GM03348 (cell line): ENCODE measurements around the gene MOGAT1.
"Not testable (repeated sequence)": the region's sequence is repeated elsewhere in the genome, so short reads cannot be mapped to it uniquely, and the experiment has no call there.

Source experiments
- DNase-seq: peaks from one replicate; pipeline ENCODE4 v3.0.0; 2012; ENCODE audit warnings: low spot score

MOGAT1 gene

GRCh38 chr2:222739939-222740338, 68.5 kb downstream of the MOGAT1 start:
- DNase-seq, result no peak

GRCh38 chr2:222743251-222743812, 71.9 kb downstream of the MOGAT1 start:
- no peak for DNase-seq

GRCh38 chr2:222745836-222746559, 74.5 kb downstream of the MOGAT1 start:
- DNase-seq, result no peak

GRCh38 chr2:222747526-222748160, 76.2 kb downstream of the MOGAT1 start:
- DNase-seq, result no peak

- no peak for DNase-seq
These were observed 79.1 kb downstream of the MOGAT1 start for GRCh38 chr2:222750533-222750932.

- no peak for DNase-seq
These were observed 79.8 kb downstream of the MOGAT1 start for GRCh38 chr2:222751238-222751637.

GRCh38 chr2:222751821-222752719, 80.6 kb downstream of the MOGAT1 start:
- DNase-seq, result no peak

GRCh38 chr2:222752746-222753145, 81.3 kb downstream of the MOGAT1 start:
- no peak for DNase-seq

GRCh38 chr2:222753251-222753824, 81.9 kb downstream of the MOGAT1 start:
- DNase-seq, result no peak

GRCh38 chr2:222754324-222754930, 83.0 kb downstream of the MOGAT1 start:
- DNase-seq, result no peak

GRCh38 chr2:222755593-222755992, 84.1 kb downstream of the MOGAT1 start:
- not testable (repeated sequence) for DNase-seq

GRCh38 chr2:222756362-222756831, 84.9 kb downstream of the MOGAT1 start:
- no peak for DNase-seq

GRCh38 chr2:222756951-222757650, 85.6 kb downstream of the MOGAT1 start:
- DNase-seq, result peak; percentile 91
